HEK293T (cell line): ENCODE results near the gene COX10.

Source experiments
- BHLHE40 ChIP-seq: fragments of 450-650 bp; IDR thresholded peaks from 2 replicates; pipeline ENCODE4 v1.6.1; 2016; ENCODE audit warnings: mild to moderate bottlenecking, moderate library complexity, borderline replicate concordance
- CTBP1 ChIP-seq: fragments of 450-650 bp; IDR thresholded peaks from 2 replicates; pipeline ENCODE4 v1.6.1; 2016; ENCODE audit warnings: borderline replicate concordance
- FOXM1 ChIP-seq: fragments of 450-650 bp; IDR thresholded peaks from 2 replicates; pipeline ENCODE4 v1.6.1; 2017; ENCODE audit warnings: mild to moderate bottlenecking, borderline replicate concordance
- HDGF ChIP-seq: fragments of 450-650 bp; IDR thresholded peaks from 2 replicates; pipeline ENCODE4 v1.6.1; 2017; ENCODE audit warnings: antibody characterized with exemption, borderline replicate concordance
- SP1 ChIP-seq: fragments of 450-650 bp; IDR thresholded peaks from 2 replicates; pipeline ENCODE4 v1.6.1; 2017
- TARDBP ChIP-seq: fragments of 450-650 bp; IDR thresholded peaks from 2 replicates; pipeline ENCODE4 v1.6.1; 2016

DNA sequence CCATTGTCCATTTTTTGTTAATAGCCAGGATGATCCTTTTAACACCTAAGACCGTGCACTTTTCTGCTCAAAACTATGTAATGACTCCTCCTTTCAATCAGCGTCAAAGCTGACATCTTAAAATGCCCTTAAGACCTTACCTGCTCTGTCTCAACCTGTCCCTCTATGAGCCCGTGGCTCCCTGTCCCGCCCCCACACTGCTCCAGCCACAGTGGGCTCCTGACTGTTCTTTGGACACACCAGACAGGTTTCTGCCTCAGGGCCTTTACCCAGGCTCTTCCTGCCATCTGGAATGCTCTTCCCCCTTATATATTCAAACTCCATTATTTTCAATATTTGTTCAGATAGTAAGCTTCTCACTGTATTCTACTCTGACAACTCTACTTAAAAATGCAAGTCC is 153.3 kb downstream of the COX10 start:
- TF ChIP-seq SP1 = no peak
- no peak for TF ChIP-seq BHLHE40
- TF ChIP-seq CTBP1 = no peak
- no peak for TF ChIP-seq FOXM1
- no peak for TF ChIP-seq TARDBP
- no peak for TF ChIP-seq HDGF
